OCI-LY3 (cell line): ENCODE measurements around the gene NLGN1.

Source experiments
- H2AFZ ChIP-seq: fragments of 200-600, 300-600 bp; shearing (Covaris generic); 2 replicates; pipeline ENCODE4 v1.6.0; 2014; ENCODE audit warnings: antibody characterized with exemption, low read depth, low read length
- H3K27ac ChIP-seq: fragments of 200-600, 300-600 bp; sonication (generic); 2 replicates; pipeline ENCODE4 v1.5.1; 2014; ENCODE audit warnings: mild to moderate bottlenecking, low read length, moderate library complexity, mixed read lengths
- H3K27me3 ChIP-seq: fragments of 200-600, 300-600 bp; sonication (generic); 2 replicates; pipeline ENCODE4 v1.6.1; 2014; ENCODE audit warnings: low read depth, low read length, mixed read lengths
- H3K36me3 ChIP-seq: fragments of 200-600, 300-600 bp; sonication (generic); replicated peaks from 2 replicates; pipeline ENCODE3; 2014; ENCODE audit warnings: low read depth, low read length, mixed read lengths
- H3K4me1 ChIP-seq: fragments of 300-600, 200-600 bp; sonication (generic); 2 replicates; pipeline ENCODE4 v1.6.1; 2014; ENCODE audit warnings: low read length, mixed read lengths
- H3K4me2 ChIP-seq: fragments of 200-600, 300-600 bp; sonication (generic); 2 replicates; pipeline ENCODE4 v1.6.1; 2014; ENCODE audit warnings: low read length, mixed read lengths
- H3K4me3 ChIP-seq: fragments of 300-600, 200-600 bp; sonication (generic); 2 replicates; pipeline ENCODE4 v1.5.1; 2014; ENCODE audit warnings: antibody characterized with exemption, mild to moderate bottlenecking, low read length, moderate library complexity
- H3K79me2 ChIP-seq: fragments of 300-600, 200-600 bp; shearing (Covaris generic); 2 replicates; pipeline ENCODE4 v1.6.1; 2014; ENCODE audit warnings: mild to moderate bottlenecking, low read length, mixed read lengths
- H3K9ac ChIP-seq: fragments of 300-600, 200-600 bp; shearing (Covaris generic); 2 replicates; pipeline ENCODE4 v1.6.0; 2014; ENCODE audit warnings: mild to moderate bottlenecking, low read length, moderate library complexity
- H3K9me3 ChIP-seq: fragments of 200-600, 300-600 bp; shearing (Covaris generic); 2 replicates; pipeline ENCODE4 v1.6.1; 2014; ENCODE audit warnings: low read length, mixed read lengths; ENCODE audit not compliant: insufficient read depth
- H4K20me1 ChIP-seq: fragments of 200-600, 300-600 bp; sonication (generic); 2 replicates; pipeline ENCODE4 v1.6.1; 2016; ENCODE audit warnings: low read length, mixed read lengths; ENCODE audit not compliant: insufficient read depth
- EZH2phosphoT487 ChIP-seq: fragments of 200-600 bp; shearing (Covaris generic); IDR thresholded peaks from 2 replicates; pipeline ENCODE4 v1.6.1; 2018; ENCODE audit warnings: antibody characterized with exemption, mixed run types, low read depth
- TF ChIP-seq, protein P1 (sequence below): fragments of 200-600, 300-600 bp; sonication (generic); IDR thresholded peaks from 2 replicates; pipeline ENCODE4 v1.5.1; 2014; ENCODE audit warnings: antibody characterized with exemption, low read length, low read depth

NLGN1 gene

DNA sequence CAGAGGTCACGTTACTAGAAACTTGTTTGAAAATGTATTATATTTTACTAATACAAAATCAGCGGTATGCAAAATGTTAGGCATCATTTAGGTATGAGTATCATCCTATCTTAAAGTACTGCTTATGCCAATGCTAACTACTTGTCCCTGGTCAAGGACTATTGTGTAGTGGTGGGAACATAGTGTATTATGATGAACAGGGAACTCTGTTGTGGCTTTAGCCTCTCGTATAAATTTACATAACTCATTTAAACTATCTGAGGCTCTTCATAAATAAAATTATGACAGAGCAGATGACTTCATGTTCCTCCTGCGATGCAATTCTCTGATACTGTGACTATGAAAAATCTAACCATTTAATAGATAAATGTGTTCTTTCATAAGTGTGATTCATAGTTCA, 451.9 kb downstream of the NLGN1 start:
- TF ChIP-seq, protein P1, sequence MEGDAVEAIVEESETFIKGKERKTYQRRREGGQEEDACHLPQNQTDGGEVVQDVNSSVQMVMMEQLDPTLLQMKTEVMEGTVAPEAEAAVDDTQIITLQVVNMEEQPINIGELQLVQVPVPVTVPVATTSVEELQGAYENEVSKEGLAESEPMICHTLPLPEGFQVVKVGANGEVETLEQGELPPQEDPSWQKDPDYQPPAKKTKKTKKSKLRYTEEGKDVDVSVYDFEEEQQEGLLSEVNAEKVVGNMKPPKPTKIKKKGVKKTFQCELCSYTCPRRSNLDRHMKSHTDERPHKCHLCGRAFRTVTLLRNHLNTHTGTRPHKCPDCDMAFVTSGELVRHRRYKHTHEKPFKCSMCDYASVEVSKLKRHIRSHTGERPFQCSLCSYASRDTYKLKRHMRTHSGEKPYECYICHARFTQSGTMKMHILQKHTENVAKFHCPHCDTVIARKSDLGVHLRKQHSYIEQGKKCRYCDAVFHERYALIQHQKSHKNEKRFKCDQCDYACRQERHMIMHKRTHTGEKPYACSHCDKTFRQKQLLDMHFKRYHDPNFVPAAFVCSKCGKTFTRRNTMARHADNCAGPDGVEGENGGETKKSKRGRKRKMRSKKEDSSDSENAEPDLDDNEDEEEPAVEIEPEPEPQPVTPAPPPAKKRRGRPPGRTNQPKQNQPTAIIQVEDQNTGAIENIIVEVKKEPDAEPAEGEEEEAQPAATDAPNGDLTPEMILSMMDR, result no peak
- no peak for TF ChIP-seq EZH2phosphoT487
- no peaks in the 10 kb centered on the region for H3K4me1 ChIP-seq
- H4K20me1 ChIP-seq, result no peaks in the 10 kb centered on the region
- H3K9ac ChIP-seq, result no peak overlapping the region
- no peaks in the 10 kb centered on the region for H3K9me3 ChIP-seq
- no peaks in the 10 kb centered on the region for H3K27me3 ChIP-seq
- no peaks in the 10 kb centered on the region for H3K79me2 ChIP-seq
- no peaks in the 10 kb centered on the region for H3K36me3 ChIP-seq
- H3K4me3 ChIP-seq, result no peak overlapping the region
- H3K27ac ChIP-seq, result no peak overlapping the region
- no peak overlapping the region for H2AFZ ChIP-seq
- no peak overlapping the region for H3K4me2 ChIP-seq

DNA sequence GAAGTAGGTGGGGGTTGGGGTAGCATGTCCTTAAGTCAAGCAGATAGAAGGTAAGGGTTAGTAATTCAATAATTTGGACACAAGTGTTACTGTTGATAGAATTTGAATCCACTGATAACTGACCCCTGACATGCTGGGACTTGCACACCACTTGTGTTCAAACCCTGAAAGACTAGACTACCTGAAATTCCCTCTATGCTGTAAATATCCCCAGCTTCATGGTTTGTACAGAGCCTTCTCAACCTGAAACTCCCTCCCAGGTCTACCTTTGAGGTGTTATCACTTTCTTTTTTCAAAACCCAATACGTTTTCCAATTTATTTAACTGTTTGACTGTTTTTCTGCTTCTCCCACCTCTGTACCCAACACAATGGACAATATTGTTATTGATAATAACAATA, 459.6 kb downstream of the NLGN1 start:
- no peaks in the 10 kb centered on the region for H3K9me3 ChIP-seq
- no peak overlapping the region for H3K4me3 ChIP-seq
- H3K4me2 ChIP-seq, result no peak overlapping the region
- H3K27me3 ChIP-seq, result no peaks in the 10 kb centered on the region
- TF ChIP-seq, protein P1, result no peak
- no peak for TF ChIP-seq EZH2phosphoT487
- no peak overlapping the region for H2AFZ ChIP-seq
- no peaks in the 10 kb centered on the region for H3K79me2 ChIP-seq
- H3K36me3 ChIP-seq, result no peaks in the 10 kb centered on the region
- no peaks in the 10 kb centered on the region for H4K20me1 ChIP-seq
- no peak overlapping the region for H3K27ac ChIP-seq
- peaks cover 5% of the 10 kb centered on the region; the same call in 1 of the 2 replicates for H3K4me1 ChIP-seq
- H3K9ac ChIP-seq, result no peak overlapping the region

DNA sequence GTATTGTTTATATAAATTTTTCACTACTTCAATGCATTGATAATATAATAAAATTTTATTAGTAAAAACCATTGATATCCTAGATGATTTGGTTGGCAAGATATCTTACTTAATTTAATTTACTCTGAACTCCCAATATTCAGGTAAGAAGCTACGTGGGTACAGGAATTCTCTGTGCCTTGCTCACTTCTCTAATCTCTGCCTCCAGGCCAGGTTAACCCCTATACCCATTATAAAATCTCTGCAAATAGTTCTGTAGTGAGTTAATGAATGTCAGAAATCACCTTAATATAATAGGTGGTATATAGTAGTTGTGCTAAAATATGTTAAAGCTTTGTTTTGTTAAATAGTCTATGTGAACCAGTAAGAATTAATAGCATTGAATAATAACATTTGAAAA, 465.2 kb downstream of the NLGN1 start:
- H3K4me1 ChIP-seq, result peaks cover 5% of the 10 kb centered on the region; the same call in 1 of the 2 replicates
- TF ChIP-seq, protein P1, result no peak
- no peak for TF ChIP-seq EZH2phosphoT487

DNA sequence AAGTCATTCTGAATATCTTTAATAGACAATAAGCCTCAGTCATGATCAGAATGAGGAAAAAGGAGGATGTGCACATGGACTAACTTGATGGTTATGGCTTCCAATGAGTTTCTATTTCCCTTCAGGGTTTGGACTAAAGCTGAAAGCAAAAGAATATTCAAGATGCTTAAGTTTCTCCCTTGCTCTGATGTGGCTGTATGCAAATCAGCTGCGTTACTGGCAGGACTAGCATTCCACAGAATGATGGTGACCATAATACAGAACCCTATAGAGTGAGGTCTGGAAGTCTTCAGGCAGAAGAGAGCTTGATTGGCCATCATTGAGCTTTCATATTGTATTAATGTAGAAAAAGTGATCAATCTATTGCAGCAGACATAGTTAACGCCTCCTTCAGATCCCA, 466.0 kb downstream of the NLGN1 start:
- TF ChIP-seq, protein P1, result no peak
- TF ChIP-seq EZH2phosphoT487, result no peak
- Histone ChIP-seq H2AFZ (no peak overlapping the region), H3K27ac (no peak overlapping the region), H3K79me2 (no peaks in the 10 kb centered on the region), H3K36me3 (no peaks in the 10 kb centered on the region), H3K4me2 (no peak overlapping the region), H4K20me1 (no peaks in the 10 kb centered on the region), H3K4me1 (peaks cover 5% of the 10 kb centered on the region; the same call in 1 of the 2 replicates), H3K9ac (no peak overlapping the region), H3K27me3 (no peaks in the 10 kb centered on the region), H3K9me3 (no peaks in the 10 kb centered on the region), H3K4me3 (no peak overlapping the region)

More for the DNA sequence above, 465.2 kb downstream of the NLGN1 start:
- no peaks in the 10 kb centered on the region for H3K9me3 ChIP-seq
- H3K27ac ChIP-seq, result no peak overlapping the region
- no peak overlapping the region for H3K9ac ChIP-seq
- no peaks in the 10 kb centered on the region for H3K36me3 ChIP-seq
- H3K4me2 ChIP-seq, result no peak overlapping the region
- H2AFZ ChIP-seq, result no peak overlapping the region
- no peaks in the 10 kb centered on the region for H3K27me3 ChIP-seq
- H4K20me1 ChIP-seq, result no peaks in the 10 kb centered on the region
- H3K4me3 ChIP-seq, result no peak overlapping the region
- no peaks in the 10 kb centered on the region for H3K79me2 ChIP-seq
